Dermis microvascular lymphatic vessel endothelial cell (primary cell): ENCODE data around the gene FBL. TPM values are rescaled to one million over a fixed set of nuclear protein-coding genes. Genes with fewer than 3 reads are reported as not detected.
A peak's percentile ranks its signal among the peaks of the same experiment; 100 is the strongest.
"Not testable (repeated sequence)": the region's sequence is repeated elsewhere in the genome, so short reads cannot be mapped to it uniquely, and the experiment has no call there.

Experiments
- DNase-seq, 2 donors: peaks; one replicate each; pipeline versions ENCODE4 v3.0.0 to v3.0.0-alpha.2; 2010; ENCODE audit warnings: low read depth in 2 of 2
- total RNA-seq: library from RNA; depleted of rRNA; stranded (reverse); fragments of >200 nt; gene quantifications from 2 replicates; pipeline ENCODE4 v1.2.1, GENCODE V29; 2014

FBL gene
- total RNA-seq, 1 donor from 2014 or later, result 231 TPM

GRCh38 chr19:39825531-39826076, 20.6 kb downstream of the FBL start:
- DNase-seq, result no peak

GRCh38 chr19:39825093-39825463, 21.1 kb downstream of the FBL start:
- no peak for DNase-seq

GRCh38 chr19:39824143-39825092, 21.8 kb downstream of the FBL start:
- peak; percentile 85 to 94 for DNase-seq

GRCh38 chr19:39823686-39824085, 22.5 kb downstream of the FBL start:
- no peak for DNase-seq

GRCh38 chr19:39820696-39821095, 25.5 kb downstream of the FBL start:
- DNase-seq, result no peak

- no peak for DNase-seq
These were observed 26.4 kb downstream of the FBL start for GRCh38 chr19:39819786-39820185.

- DNase-seq, result no peak
These were observed 27.5 kb downstream of the FBL start for GRCh38 chr19:39818626-39819097.

- DNase-seq, result no peak
These were observed 28.2 kb downstream of the FBL start for GRCh38 chr19:39817888-39818561.

GRCh38 chr19:39816287-39817048, 29.7 kb downstream of the FBL start:
- DNase-seq, result no peak

- no peak for DNase-seq
These were observed 31.6 kb downstream of the FBL start for GRCh38 chr19:39814595-39814994.

GRCh38 chr19:39814111-39814510, 32.1 kb downstream of the FBL start:
- DNase-seq, result not testable (repeated sequence)

GRCh38 chr19:39813264-39813993, 32.8 kb downstream of the FBL start:
- DNase-seq, result no peak

- no peak for DNase-seq
These were observed 35.1 kb downstream of the FBL start for GRCh38 chr19:39811064-39811463.

GRCh38 chr19:39810424-39810823, 35.8 kb downstream of the FBL start:
- DNase-seq, result no peak

GRCh38 chr19:39809368-39809767, 36.8 kb downstream of the FBL start:
- no peak for DNase-seq

GRCh38 chr19:39808688-39809087, 37.5 kb downstream of the FBL start:
- DNase-seq, result not testable (repeated sequence)

- no peak for DNase-seq
These were observed 38.3 kb downstream of the FBL start for GRCh38 chr19:39807846-39808364.

GRCh38 chr19:39805104-39805503, 41.1 kb downstream of the FBL start:
- peak in 1 of 2 donors; percentile 24 for DNase-seq

- no peak for DNase-seq
These were observed 43.2 kb downstream of the FBL start for GRCh38 chr19:39802958-39803357.

GRCh38 chr19:39797083-39797482, 49.1 kb downstream of the FBL start:
- DNase-seq, result no peak
